Astrocyte of the spinal cord (primary cell): ENCODE results near the gene THRAP3.

Source experiments
- DNase-seq: peaks from one replicate; pipeline ENCODE4 v3.0.0; 2011; ENCODE audit warnings: low read depth, low spot score
- H3K4me3 ChIP-seq: 2 replicates; pipeline ENCODE4 v1.5.1; 2011; ENCODE audit warnings: low read depth, mild to moderate bottlenecking, low read length, moderate library complexity
- CTCF ChIP-seq: IDR thresholded peaks from 2 replicates; pipeline ENCODE4 v1.5.1; 2012; ENCODE audit warnings: low read depth, mild to moderate bottlenecking, low read length, inconsistent platforms
- in situ Hi-C: cut with HindIII; loops from 2 replicates; pipeline ENCODE4 v1.10.0; 2017; ENCODE audit warnings: low sequenced_read_pairs

THRAP3 gene

GRCh38 chr1:36304970-36305914 is 81.0 kb downstream of the THRAP3 start:
- TF ChIP-seq CTCF: no peak
- DNase-seq: no peak
- no peak overlapping the region for H3K4me3 ChIP-seq
- in situ Hi-C loops: no loop called here

- TF ChIP-seq CTCF: no peak
- in situ Hi-C loops: no loop called here
- no peak for DNase-seq
- no peak overlapping the region for H3K4me3 ChIP-seq
Measured at GRCh38 chr1:36305915-36306209, 81.6 kb downstream of the THRAP3 start.

GRCh38 chr1:36306210-36306901 is 82.1 kb downstream of the THRAP3 start, which contains the start of gene SH3D21:
TSS of gene SH3D21 (plus strand) at chr1:36306368. CDS start at chr1:36306421, 53 bp downstream.
- TF ChIP-seq CTCF: peak; percentile 34
- peak; percentile 22 for DNase-seq
- in situ Hi-C loops: no loop called here
- H3K4me3 ChIP-seq: peak within 1 kb of the TSS; percentile 66

- TF ChIP-seq CTCF: no peak
- peak overlapping the region; percentile 66 for H3K4me3 ChIP-seq
- in situ Hi-C loops: no loop called here
- DNase-seq: peak; percentile 93
Measured at GRCh38 chr1:36306902-36307456, 82.7 kb downstream of the THRAP3 start.

GRCh38 chr1:36307601-36308330 is 83.5 kb downstream of the THRAP3 start:
- no peak for TF ChIP-seq CTCF
- in situ Hi-C loops: no loop called here
- DNase-seq: no peak
- H3K4me3 ChIP-seq: peak overlapping the region; percentile 66

- in situ Hi-C loops: no loop called here
- H3K4me3 ChIP-seq: no peak overlapping the region
- no peak for DNase-seq
- TF ChIP-seq CTCF: no peak
Measured at GRCh38 chr1:36309397-36309796, 85.2 kb downstream of the THRAP3 start.
